Stimulated activated CD8-positive, alpha-beta memory T cell treated with anti-CD3 and anti-CD28 coated beads, Interleukin-7, amount 100 ng/mL, for 4 hours (primary cell): Measurements from ENCODE around the gene CLIP1.
"Not testable (repeated sequence)": the region's sequence is repeated elsewhere in the genome, so short reads cannot be mapped to it uniquely, and the experiment has no call there.

ENCODE experiments used
- DNase-seq, 2 donors: peaks; one replicate each; pipeline ENCODE4 v3.0.0-alpha.2; 2020; ENCODE audit warnings: low read depth in 2 of 2

CLIP1 gene

GRCh38 chr12:122395319-122395718, 27.1 kb downstream of the CLIP1 start:
- no peak for DNase-seq

- no peak for DNase-seq
Observed at GRCh38 chr12:122394626-122395194, 27.8 kb downstream of the CLIP1 start.

- no peak for DNase-seq
Observed at GRCh38 chr12:122393817-122394216, 28.7 kb downstream of the CLIP1 start.

- DNase-seq: no peak
Observed at GRCh38 chr12:122392411-122392810, 30.1 kb downstream of the CLIP1 start.

GRCh38 chr12:122389677-122390076, 32.8 kb downstream of the CLIP1 start:
- DNase-seq: no peak

DNA sequence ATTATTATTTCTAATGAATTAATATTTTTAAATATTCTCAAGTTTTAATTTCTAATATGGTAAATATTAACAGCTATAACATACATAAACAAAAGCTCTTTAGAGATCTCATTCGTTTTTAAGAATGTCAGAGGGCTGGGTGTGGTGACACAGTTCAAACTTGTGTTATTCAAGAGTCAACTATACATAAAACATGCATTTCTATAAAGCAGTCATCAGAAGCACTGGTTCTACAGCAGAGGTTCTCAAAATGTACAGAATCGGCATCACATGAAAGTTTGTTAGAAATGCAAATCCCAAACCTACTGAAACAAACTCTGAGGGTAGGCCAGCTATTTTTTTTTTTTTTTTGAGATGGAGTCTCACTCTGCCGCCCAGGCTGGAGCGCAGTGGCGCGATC, 34.6 kb downstream of the CLIP1 start:
- DNase-seq: no peak

DNA sequence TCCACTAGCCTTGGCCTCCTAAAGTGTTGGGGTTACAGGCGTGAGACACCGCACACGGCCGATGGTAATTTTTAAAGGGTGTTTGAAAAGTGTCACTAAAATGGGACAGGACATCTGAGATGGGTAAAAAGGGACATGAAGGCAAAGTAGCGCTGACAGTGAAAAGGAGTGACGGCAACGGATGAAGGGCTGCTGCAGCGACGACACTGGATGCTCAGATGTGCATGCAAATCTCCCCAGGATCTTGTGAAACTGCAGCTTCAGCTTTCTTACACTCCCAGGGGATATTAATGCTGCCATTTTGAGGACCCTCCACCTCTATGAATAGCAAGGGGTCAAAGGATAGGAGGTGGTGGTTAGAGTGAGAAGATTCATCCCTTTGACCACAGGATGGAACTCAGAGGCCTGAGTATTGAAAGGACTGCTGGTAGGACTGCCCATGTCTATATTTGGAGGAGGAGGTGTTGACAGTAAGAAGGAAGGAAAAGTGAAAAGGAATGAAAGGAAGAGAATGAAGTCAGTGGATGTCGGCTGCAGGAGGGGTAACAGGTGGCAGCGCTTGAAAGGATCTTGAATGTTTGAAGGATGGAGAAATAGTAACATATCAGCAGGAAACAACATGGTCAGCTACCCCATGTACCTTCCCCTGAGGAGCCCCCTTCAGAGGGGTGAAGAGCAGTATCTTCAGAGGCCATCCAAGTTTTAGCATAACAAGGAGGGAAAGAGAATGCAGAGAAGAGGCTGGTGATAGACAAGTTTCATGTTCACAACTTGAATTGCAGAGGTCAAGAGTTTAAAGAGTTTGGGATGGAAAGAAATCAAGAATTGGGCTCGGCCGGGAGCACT, 37.1 kb downstream of the CLIP1 start:
- DNase-seq: no peak

GRCh38 chr12:122382919-122383350, 39.5 kb downstream of the CLIP1 start:
- no peak for DNase-seq

GRCh38 chr12:122381021-122381420, 41.4 kb downstream of the CLIP1 start:
- no peak for DNase-seq

DNA sequence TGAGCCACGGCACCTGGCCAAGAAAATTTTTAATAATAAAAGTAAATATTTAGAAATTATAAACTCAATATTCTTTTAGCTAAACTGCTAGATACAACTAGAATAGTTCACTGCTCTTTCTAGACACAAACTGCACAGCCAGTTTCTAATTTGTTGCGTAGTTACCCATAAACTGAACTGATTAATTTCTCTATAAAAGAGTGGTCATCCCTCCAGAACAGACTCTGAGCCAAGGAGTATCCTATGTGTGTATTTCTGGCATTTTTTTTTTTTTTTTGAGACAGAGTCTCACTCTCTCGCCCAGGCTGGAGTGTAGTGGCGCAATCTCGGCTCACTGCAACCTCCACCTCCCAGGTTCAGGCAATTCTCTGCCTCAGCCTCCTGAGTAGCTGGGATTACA, 45.7 kb downstream of the CLIP1 start:
- DNase-seq: not testable (repeated sequence)

GRCh38 chr12:122374707-122375106, 47.8 kb downstream of the CLIP1 start:
- no peak for DNase-seq

- DNase-seq: no peak
Observed at GRCh38 chr12:122371475-122372045, 50.9 kb downstream of the CLIP1 start.

DNA sequence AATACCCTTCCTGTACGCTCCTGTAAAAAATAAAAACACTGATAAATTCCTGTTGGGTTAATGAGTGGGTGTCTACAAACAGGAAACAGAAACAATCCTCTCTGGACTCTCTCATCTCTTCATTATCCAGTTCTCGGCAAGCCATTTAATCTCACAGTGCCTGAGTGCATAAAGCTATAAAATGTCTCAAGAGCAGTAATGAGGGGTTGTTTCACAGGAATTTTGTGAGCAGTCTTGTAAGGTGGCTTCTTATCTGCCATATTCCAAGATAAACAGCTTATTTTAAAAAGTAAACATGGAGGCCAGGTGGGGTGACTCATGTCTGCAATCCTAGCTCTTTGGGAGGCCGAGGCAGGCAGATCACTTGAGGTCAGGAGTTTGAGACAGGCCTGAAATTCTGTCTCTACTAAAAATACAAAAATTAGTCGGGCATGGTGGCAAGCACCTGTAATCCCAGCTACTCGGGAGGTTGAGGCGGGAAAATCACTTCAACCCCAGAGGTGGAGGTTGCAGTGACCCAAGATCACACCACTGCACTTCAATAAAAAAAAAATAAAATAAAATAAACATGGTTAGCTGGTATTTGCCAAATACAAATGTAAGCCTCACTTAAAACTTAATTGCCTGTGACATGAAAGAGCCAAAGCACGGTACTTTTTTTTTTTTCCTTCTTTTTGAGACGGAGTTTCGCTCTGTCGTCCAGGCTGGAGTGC, 54.0 kb downstream of the CLIP1 start:
- DNase-seq: no peak

GRCh38 chr12:122367632-122368031, 54.8 kb downstream of the CLIP1 start:
- not testable (repeated sequence) for DNase-seq

GRCh38 chr12:122366685-122367475, 55.6 kb downstream of the CLIP1 start:
- DNase-seq: no peak

- DNase-seq: not testable (repeated sequence)
Observed at GRCh38 chr12:122365226-122365625, 57.2 kb downstream of the CLIP1 start.

GRCh38 chr12:122363782-122364181, 58.7 kb downstream of the CLIP1 start:
- DNase-seq: no peak

DNA sequence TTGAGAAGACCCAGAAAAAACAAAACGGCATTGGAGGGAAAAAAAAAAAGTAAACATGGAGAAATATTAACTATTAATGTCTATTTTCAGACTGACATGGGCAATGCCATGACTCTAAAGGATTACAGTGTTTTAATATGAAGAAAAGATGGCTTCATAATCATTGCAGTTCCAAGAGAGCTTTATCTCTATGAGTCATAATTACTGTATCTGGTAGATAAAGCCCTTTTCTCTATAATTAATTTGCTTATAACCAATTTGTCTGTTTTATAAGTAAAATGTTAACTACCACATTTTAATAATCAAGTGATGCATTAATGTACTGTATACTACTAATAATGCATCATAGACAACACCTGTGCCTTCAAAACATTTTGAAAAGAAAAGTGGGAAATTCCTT, 59.7 kb downstream of the CLIP1 start:
- DNase-seq: no peak

DNA sequence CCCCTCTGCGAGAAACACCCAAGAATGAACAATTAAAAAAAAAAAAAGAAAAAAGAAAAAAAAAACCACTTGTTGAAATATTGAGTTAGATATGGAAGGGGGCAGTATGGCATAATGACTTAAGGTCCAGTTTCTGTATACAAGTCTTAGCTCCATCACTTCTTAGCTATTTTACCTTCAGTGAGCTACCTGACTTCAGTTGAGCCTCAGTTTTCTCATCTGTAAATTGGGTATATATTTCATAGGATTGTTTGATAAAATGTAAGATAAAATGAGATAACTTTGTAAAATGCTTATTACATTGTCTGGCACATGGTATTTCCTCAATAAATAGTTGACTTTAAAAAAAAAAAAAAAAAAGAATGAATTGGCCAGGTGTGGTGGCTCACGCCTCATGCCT, 64.1 kb downstream of the CLIP1 start:
- not testable (repeated sequence) for DNase-seq

DNA sequence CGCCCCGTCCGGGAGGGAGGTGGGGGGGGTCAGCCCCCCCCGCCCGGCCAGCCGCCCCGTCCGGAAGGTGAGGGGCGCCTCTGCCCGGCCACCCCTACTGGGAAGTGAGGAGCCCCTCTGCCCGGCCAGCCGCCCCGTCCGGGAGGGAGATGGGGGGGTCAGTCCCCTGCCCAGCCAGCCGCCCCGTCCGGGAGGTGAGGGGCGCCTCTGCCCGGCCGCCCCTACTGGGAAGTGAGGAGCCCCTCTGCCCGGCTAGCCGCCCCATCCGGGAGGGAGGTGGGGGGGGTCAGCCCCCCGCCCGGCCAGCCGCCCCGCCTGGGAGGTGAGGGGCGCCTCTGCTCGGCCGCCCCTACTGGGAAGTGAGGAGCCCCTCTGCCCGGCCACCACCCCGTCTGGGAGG, 64.9 kb downstream of the CLIP1 start:
- DNase-seq: not testable (repeated sequence)

- not testable (repeated sequence) for DNase-seq
Observed at GRCh38 chr12:122356991-122357390, 65.5 kb downstream of the CLIP1 start.
